Cardiac fibroblast (primary cell): ENCODE measurements around the gene SELENOO.

Experiments used
- DNase-seq, 2 donors: peaks; one replicate each; pipeline versions ENCODE4 v3.0.0 to v3.0.0-alpha.2; 2010; ENCODE audit warnings: low read depth in 2 of 2
- H3K4me3 ChIP-seq, 2 donors: replicated peaks in 1 of 2; 1 replicate in 1 of 2; 2 replicates in 1 of 2; pipeline ENCODE4 v1.5.1; 2011; ENCODE audit warnings: low read depth in 2 of 2, low read length in 2 of 2, mild to moderate bottlenecking in 2 of 2, moderate library complexity in 1 of 2
- TF ChIP-seq, protein P1 (sequence below): IDR thresholded peaks from one replicate; pipeline ENCODE4 v1.5.1; 2011; ENCODE audit warnings: low read depth, mild to moderate bottlenecking, low read length, inconsistent platforms

Gene SELENOO

DNA sequence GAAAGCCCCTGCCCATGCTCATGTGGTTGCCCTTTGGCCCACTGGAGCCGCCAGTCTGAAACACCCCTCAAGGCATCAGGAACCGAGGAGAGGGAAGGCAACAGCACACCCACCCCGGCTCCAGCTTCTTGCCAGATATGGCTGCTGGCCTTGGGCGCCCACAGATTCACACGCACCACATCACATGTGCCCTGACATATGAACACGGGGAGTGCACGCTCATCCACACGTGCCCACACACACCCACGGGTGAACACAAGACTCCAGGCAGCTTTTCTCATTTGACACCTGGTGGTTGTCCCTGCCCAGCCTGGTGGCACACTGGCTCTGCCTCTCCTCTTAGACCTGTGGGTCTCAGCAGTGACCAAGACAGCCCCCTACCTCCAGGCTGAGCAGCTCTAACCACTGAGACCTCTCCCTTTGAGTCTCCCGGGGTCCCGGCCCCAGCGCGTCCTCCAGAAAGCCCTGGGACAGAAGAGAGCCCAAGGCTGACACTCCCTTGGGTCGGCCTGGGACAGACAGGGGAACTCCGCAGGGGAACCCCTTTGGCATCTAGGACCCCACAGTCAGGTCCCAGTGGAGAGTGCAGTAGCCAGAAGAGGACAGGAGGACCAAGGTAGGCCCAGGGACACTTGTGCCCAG lies 63.4 kb downstream of the SELENOO start:
- DNase-seq = no peak
- no peak overlapping the region for H3K4me3 ChIP-seq
- TF ChIP-seq, protein P1, sequence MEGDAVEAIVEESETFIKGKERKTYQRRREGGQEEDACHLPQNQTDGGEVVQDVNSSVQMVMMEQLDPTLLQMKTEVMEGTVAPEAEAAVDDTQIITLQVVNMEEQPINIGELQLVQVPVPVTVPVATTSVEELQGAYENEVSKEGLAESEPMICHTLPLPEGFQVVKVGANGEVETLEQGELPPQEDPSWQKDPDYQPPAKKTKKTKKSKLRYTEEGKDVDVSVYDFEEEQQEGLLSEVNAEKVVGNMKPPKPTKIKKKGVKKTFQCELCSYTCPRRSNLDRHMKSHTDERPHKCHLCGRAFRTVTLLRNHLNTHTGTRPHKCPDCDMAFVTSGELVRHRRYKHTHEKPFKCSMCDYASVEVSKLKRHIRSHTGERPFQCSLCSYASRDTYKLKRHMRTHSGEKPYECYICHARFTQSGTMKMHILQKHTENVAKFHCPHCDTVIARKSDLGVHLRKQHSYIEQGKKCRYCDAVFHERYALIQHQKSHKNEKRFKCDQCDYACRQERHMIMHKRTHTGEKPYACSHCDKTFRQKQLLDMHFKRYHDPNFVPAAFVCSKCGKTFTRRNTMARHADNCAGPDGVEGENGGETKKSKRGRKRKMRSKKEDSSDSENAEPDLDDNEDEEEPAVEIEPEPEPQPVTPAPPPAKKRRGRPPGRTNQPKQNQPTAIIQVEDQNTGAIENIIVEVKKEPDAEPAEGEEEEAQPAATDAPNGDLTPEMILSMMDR = no peak

DNA sequence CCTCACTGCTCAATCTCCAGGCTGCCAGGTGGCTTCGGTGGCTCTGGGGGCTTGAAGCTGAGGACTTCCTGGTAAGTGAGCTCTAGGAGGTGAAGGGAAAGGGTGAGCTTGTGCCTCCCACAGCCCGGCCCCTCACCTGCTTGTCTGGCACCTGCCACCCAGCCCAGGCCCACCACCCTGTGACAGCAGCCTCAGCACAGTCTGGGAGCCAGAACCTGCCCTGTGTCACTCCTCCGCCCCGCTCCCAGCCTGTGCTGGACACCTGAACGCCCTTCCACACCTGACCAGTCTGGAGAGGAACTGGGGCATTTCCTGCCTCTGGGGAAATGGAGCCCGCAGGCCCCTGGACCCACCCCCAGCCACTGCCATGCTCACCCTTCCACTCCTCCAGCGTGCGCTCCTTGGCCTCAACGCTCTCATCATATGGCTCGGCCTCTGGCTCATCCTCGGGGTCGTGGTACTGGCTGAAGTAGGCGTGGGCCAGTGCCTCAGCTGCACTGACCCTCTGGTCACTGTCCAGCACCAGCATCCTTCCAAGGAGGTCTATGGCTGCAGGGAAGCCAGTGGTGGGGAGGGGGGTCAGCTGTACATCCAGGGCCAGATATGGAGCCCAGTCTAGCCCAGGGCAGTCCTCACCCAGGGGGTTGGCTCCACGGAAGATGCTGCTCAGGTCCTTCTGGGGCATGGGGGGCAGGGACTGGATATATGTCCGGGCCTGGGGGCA lies 64.3 kb downstream of the SELENOO start:
- no peak overlapping the region for H3K4me3 ChIP-seq
- TF ChIP-seq, protein P1 = no peak
- no peak for DNase-seq

DNA sequence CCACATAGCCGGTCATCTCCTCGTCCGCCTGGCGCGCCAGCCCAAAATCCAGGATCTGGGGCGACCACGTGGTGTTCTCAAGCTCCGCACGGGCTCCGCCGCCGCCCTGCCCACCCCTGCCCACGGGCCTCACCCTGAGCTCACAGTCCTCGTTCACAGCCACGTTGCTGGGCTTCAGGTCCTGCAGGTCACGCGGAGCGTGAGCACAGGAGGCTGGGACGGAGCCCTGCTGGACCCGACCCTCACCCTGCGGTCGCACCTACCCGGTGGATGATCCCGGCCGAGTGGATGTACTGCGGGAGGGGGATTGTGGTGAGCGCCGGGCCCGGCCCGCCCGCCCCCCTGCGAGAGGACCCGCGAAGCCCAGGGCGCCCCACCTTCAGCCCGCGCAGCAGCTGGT lies 66.2 kb downstream of the SELENOO start:
- no peak for DNase-seq
- TF ChIP-seq, protein P1 = no peak
- H3K4me3 ChIP-seq = no peak overlapping the region
